A673 (cell line): ENCODE measurements around the gene MPEG1.

Source experiments
- EZH2 ChIP-seq: fragments of 200-600 bp; sonication (generic); IDR thresholded peaks from 2 replicates; pipeline ENCODE4 v1.6.1; 2017; ENCODE audit warnings: borderline replicate concordance, low read depth, mild to moderate bottlenecking, mixed read lengths, antibody characterized with exemption, low read length; ENCODE audit not compliant: poor library complexity, severe bottlenecking
- TF ChIP-seq, protein P1 (sequence below): fragments of 300-800, 200-600 bp; sonication (generic); conservative IDR thresholded peaks from 2 replicates; pipeline ENCODE4 v1.5.1; 2017; ENCODE audit warnings: low read depth, mild to moderate bottlenecking, antibody characterized with exemption, low read length, moderate library complexity, mixed read lengths

DNA sequence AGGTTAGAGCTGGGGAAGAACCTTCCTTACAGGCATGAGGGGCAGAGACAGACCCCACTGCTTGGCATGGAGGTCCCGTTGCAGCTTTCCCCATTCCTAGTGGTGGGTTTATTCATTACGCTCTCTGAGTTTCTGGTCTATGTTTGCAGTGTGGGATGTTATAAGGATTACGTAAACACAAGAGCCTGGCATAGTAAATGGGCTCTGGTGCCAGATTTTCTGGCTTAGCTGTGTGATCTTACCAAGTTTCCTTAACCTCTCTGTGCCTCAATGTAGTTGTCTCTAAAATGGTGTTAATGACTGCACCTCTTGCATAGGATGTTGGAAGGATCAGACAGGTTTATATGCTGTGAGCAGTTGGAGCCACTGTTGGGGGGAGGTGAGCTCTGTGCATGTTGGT lies 25.7 kb downstream of the MPEG1 start:
- TF ChIP-seq, protein P1, sequence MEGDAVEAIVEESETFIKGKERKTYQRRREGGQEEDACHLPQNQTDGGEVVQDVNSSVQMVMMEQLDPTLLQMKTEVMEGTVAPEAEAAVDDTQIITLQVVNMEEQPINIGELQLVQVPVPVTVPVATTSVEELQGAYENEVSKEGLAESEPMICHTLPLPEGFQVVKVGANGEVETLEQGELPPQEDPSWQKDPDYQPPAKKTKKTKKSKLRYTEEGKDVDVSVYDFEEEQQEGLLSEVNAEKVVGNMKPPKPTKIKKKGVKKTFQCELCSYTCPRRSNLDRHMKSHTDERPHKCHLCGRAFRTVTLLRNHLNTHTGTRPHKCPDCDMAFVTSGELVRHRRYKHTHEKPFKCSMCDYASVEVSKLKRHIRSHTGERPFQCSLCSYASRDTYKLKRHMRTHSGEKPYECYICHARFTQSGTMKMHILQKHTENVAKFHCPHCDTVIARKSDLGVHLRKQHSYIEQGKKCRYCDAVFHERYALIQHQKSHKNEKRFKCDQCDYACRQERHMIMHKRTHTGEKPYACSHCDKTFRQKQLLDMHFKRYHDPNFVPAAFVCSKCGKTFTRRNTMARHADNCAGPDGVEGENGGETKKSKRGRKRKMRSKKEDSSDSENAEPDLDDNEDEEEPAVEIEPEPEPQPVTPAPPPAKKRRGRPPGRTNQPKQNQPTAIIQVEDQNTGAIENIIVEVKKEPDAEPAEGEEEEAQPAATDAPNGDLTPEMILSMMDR: no peak
- no peak for TF ChIP-seq EZH2
